22Rv1 (cell line): ENCODE data around the gene C9orf78.

Source experiments
- H3K27ac ChIP-seq: fragments of 450-650 bp; 2 replicates; pipeline ENCODE4 v1.5.1; 2017
- CTCF ChIP-seq: fragments of 450-650 bp; IDR thresholded peaks from 2 replicates; pipeline ENCODE4 v1.5.1; 2017; ENCODE audit warnings: mild to moderate bottlenecking
- ZFX ChIP-seq: fragments of 450-650 bp; IDR thresholded peaks from 2 replicates; pipeline ENCODE4 v1.6.1; 2017; ENCODE audit warnings: antibody characterized with exemption, borderline replicate concordance

C9orf78 gene

GRCh38 chr9:129858167-129858962 lies 23.3 kb upstream of the C9orf78 start:
- TF ChIP-seq ZFX (no peak), CTCF (no peak)
- no peak overlapping the region for H3K27ac ChIP-seq

GRCh38 chr9:129857207-129857606 lies 22.1 kb upstream of the C9orf78 start:
- TF ChIP-seq ZFX (no peak), CTCF (no peak)
- no peak overlapping the region for H3K27ac ChIP-seq

GRCh38 chr9:129854588-129855110 lies 19.6 kb upstream of the C9orf78 start:
- TF ChIP-seq ZFX (no peak), CTCF (no peak)
- H3K27ac ChIP-seq, result no peak overlapping the region

- H3K27ac ChIP-seq, result no peak overlapping the region
- TF ChIP-seq CTCF, result no peak
- TF ChIP-seq ZFX, result no peak
Measured at GRCh38 chr9:129853614-129854013, 18.5 kb upstream of the C9orf78 start.

GRCh38 chr9:129852579-129852978 lies 17.5 kb upstream of the C9orf78 start:
- no peak for TF ChIP-seq CTCF
- TF ChIP-seq ZFX, result no peak
- H3K27ac ChIP-seq, result no peak overlapping the region

GRCh38 chr9:129851821-129852220 lies 16.7 kb upstream of the C9orf78 start:
- H3K27ac ChIP-seq, result no peak overlapping the region
- TF ChIP-seq CTCF, result no peak
- TF ChIP-seq ZFX, result no peak

GRCh38 chr9:129850821-129851550 lies 15.9 kb upstream of the C9orf78 start:
- TF ChIP-seq ZFX (no peak), CTCF (no peak)
- H3K27ac ChIP-seq, result no peak overlapping the region
